Esophagus muscularis mucosa (tissue), 3 donors: ENCODE data around the gene DUSP22.

ENCODE experiments used
- POLR2A ChIP-seq: fragments of 450-650 bp; IDR thresholded peaks from one replicate; pipeline ENCODE4 v1.6.1; 2017; ENCODE audit warnings: antibody characterized with exemption, moderate library complexity, mild to moderate bottlenecking, low read depth
- TF ChIP-seq, protein P1 (sequence below), 3 experiments: fragments of 200-600 bp in 2 of 3; fragments of 450-650 bp in 1 of 3; sonication (generic) in 2 of 3; IDR thresholded peaks; one replicate each; pipeline ENCODE4 v1.5.1; 2017 to 2019; ENCODE audit warnings: antibody characterized with exemption in 3 of 3, mild to moderate bottlenecking in 2 of 3, moderate library complexity in 1 of 3

DNA sequence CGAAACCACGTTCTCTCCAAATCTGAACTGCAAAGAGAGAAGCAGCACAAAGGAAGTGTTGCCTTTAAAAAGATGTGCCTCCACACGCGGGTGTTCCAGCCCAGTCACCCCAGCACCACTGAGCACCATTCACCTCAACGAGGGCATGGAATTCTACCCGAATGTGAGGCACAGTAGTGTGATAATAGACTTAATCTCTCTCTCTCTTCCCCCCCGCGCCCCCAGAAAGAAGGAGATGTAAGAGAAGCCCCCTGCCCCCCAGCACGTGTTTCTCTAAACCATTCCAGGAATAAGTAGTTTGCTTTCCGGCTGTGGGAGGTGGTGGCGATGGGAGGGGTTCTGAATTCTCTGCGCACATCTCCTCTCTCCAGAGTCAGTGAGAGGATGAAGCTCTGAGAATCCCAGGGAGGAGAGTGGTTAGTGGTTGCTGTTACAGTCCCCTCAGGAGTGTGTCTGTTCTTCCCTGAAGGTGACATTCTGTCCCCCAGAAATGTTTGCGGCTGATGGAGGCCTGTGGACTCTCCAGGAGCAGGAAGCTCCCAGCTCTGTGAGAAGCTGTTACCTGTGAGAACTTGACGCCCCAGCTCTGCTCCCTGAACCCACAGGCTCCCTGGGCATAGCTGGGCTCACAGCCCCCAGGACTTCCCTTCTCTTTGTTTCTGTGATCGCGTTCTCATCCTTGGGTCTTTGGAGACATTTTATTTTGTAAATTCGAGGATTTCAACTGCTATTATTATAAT, 75.8 kb downstream of the DUSP22 start:
- TF ChIP-seq POLR2A, result no peak
- TF ChIP-seq, protein P1, sequence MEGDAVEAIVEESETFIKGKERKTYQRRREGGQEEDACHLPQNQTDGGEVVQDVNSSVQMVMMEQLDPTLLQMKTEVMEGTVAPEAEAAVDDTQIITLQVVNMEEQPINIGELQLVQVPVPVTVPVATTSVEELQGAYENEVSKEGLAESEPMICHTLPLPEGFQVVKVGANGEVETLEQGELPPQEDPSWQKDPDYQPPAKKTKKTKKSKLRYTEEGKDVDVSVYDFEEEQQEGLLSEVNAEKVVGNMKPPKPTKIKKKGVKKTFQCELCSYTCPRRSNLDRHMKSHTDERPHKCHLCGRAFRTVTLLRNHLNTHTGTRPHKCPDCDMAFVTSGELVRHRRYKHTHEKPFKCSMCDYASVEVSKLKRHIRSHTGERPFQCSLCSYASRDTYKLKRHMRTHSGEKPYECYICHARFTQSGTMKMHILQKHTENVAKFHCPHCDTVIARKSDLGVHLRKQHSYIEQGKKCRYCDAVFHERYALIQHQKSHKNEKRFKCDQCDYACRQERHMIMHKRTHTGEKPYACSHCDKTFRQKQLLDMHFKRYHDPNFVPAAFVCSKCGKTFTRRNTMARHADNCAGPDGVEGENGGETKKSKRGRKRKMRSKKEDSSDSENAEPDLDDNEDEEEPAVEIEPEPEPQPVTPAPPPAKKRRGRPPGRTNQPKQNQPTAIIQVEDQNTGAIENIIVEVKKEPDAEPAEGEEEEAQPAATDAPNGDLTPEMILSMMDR (IDR thresholded peaks at IDR 0.05), result no peak
